ENCODE data around the gene FCRLA.
"Not testable (repeated sequence)": the region's sequence is repeated elsewhere in the genome, so short reads cannot be mapped to it uniquely, and the experiment has no call there.

Gene FCRLA

DNA sequence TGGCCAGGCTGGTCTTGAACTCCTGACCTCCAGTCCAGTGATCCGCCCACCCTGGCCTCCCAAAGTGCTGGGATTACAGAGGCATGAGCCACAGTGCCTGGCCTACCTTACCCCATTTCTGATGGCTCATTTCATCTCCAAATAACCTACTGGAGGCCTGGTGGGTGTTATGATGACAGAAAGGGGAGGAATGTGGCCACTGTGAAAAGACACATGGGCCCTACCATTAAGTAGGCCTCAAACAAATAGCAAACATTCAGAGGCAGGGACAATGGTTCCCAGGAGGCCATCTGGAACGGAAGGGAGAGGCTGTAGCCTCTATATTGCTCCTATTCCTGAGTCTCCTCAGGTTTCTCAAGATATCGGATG is 932 bp upstream of the FCRLA start:
- DNase-seq, result no peak

GRCh38 chr1:161707503-161707902 is 474 bp downstream of the FCRLA start:
- DNase-seq, result no peak

- DNase-seq, result no peak
These were observed 2.3 kb downstream of the FCRLA start for GRCh38 chr1:161709373-161709772.

GRCh38 chr1:161710560-161710959 is 3.5 kb downstream of the FCRLA start:
- no peak for DNase-seq

- no peak for DNase-seq
These were observed 11.7 kb downstream of the FCRLA start for GRCh38 chr1:161718559-161719324.

DNA sequence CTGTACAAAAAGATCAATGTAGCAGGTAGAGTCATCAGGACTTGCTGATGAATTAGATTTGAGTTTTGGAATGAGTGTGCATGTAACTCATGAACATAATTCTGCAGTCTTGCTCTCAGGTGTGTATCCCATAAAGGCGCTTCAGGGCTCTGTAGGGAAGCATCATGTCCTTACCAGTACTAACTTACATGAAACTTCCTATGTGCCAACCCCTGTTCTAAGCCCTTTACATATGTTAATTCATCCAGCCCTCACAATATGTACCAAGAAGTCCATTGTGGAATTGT is 12.2 kb downstream of the FCRLA start:
- no peak for DNase-seq

DNA sequence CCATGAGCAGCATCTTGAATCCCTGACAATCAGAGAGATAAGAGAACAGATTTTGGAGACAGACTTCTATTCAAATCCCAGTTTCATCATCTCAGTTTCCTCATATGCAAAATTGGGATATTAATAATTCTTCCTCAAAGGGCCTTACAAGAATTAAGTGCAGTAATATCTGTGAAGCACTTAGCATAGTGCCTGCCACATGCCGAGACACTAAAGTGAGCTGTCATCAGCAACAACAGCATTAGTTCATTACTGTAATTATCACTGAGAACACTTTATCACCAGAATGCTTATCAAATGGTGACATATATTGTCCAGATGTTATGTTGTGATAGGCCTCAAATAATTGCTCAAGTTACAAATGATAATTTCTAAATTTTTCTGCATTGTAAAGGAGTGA is 13.4 kb downstream of the FCRLA start:
- no peak for DNase-seq

DNA sequence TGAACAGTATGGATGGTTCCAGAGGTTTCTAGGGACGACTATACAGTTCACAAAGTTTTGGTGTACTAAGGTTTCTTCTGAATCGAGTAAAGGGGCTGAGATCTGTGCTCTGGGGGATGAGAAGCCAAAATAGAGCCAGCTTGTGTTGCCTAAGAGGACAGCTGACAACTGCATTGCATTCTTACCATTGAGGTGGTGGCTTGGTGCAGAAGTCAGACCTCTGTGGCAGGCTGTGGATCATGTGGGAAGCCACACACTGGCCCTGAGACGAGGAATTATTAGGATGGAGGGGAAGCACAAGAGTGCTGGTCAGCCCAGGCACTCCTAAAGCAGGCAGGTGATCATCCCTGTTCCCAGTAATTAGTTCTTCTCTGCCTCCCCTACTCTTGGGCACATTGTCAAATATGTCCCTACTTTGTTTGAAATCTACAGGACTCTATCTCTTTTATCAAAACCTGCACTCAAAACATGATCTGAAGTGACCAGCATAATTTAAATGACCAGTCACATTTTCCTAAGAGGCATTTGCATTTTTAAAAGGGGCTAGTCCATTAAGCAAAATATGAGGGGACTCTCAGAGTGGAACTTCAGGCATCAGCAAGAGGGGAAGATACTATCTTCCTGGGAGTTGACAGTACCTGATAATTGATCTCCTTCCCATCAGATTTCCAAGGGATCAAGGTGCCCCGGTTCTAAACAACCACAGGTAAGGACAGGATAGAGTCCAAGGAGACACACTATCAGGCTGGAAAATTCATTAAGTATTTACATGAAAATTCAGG is 14.1 kb downstream of the FCRLA start, which contains the start of gene FCRLB:
TSS of gene FCRLB (plus strand) at position 589 of the 782 bp plus-strand sequence. CDS start 1,129 bp downstream, outside the sequence.
- DNase-seq, result no peak

- no peak for DNase-seq
These were observed 14.8 kb downstream of the FCRLA start for GRCh38 chr1:161721738-161722343.

- no peak for DNase-seq
These were observed 15.4 kb downstream of the FCRLA start for GRCh38 chr1:161722406-161722805.

- DNase-seq, result no peak
These were observed 16.6 kb downstream of the FCRLA start for GRCh38 chr1:161723459-161724141.

DNA sequence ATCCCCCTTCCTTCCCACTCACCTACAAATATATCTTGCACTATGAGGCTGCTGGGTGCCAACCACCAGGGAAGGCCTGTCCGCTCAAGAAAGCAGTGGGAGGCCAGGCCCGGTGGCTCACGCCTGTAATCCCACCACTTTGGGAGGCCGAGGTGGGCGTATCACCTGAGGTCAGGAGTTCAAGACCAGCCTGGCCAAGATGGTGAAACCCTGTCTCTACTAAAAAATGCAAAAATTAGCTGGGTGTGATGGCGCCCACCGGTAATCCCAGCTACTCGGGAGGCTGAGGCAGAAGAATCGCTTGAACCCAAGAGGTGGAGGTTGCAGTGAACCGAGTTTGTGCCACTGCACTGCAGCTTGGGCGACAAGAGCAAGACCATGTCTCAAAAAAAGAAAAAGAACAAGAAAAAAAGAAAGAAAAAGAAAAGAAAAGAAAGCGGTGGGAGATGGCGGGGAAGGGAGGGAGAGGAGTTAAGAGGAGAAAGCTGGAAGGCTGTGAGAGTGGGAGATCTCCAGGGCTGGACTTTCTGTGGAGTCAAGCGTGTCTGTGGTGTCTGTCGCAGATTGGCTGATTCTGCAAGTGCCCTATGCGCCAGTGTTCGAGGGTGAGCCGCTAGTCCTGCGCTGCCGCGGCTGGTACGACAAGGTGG is 18.4 kb downstream of the FCRLA start:
- not testable (repeated sequence) for DNase-seq

DNA sequence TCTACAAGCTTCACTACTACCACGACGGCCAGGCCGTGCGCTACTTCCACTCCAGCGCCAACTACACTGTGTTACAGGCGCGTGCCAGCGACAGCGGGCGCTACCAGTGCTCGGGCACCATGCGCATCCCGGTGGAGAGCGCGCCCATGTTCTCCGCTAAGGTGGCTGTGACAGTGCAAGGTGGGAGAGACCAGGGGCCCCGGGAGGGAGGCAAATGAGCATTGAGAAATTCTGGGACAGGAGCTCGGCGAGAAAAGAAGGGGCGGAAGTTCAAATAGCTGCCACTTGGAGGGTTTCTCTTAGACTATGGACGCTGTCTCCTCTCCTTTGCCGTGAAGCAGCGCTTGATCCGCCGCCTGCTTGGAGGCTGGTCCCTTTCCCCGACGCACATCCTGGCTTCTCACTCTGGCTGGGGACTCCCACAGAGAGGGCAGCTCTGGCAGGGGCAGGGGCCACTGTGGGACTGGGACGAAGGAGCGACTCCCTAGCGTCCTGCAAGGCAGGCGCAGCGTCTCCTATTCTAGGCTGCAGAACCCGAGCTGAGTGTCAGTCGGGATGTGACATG is 19.0 kb downstream of the FCRLA start:
- DNase-seq, result no peak

- peak; percentile 61 for DNase-seq
These were observed 19.6 kb downstream of the FCRLA start for GRCh38 chr1:161726473-161727255.

DNA sequence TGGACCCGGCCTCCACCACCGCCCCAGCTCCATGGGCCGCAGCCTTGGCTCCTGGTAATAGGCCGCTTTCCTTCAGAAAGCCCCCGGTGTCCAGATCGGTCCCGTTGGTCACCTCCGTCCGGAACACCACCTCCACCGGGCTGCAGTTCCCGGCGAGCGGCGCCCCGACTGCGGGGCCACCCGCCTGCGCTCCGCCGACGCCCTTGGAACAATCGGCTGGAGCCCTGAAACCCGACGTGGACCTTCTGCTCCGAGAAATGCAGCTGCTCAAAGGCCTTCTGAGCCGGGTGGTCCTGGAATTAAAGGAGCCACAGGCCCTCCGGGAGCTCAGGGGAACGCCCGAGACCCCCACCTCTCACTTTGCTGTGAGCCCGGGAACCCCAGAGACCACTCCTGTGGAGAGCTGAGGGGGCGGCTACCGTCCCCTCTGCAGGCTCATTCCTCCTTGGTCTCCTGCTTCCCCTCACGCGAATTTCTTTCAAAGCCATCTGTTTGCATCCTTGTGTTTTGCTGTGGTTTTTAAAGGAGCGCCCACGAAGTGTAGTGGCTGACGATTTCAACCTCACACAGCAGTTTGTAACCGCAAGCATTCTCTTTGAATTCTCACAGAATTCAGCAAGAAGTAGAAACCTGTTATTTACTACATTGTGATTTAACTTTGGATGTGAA is 20.4 kb downstream of the FCRLA start:
- DNase-seq, result peak; percentile 19

GRCh38 chr1:161728376-161729226 is 21.6 kb downstream of the FCRLA start:
- DNase-seq, result no peak

GRCh38 chr1:161730050-161730564 is 23.1 kb downstream of the FCRLA start:
- DNase-seq, result no peak

DNA sequence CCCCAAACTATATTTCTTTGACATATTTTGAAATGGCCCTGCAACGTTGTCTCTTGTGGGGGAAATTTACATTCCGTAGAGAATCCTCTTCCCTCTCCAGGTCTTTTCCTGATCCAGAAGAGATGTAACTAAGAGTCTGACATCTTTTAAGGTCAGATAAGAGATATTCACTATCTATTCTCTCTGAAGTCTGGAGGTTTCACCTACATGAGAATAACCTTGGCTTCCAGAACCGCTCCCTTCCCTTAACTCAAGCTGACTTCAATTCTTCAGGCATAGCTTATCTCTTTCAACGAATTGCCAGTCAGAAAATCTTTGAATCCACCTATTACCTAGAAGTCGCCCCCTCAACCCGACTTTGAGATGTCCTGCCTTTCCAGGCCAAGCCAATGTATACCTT is 24.2 kb downstream of the FCRLA start:
- no peak for DNase-seq

GRCh38 chr1:161731981-161732718 is 25.1 kb downstream of the FCRLA start:
- DNase-seq, result no peak

Measured in activated effector memory CD4-positive, alpha-beta T cell treated with Interleukin-2 at 50 U/mL for 16 hours (primary cell).